HG02571 (cell line): ENCODE measurements around the gene MUC4.
"Not testable (repeated sequence)": the region's sequence is repeated elsewhere in the genome, so short reads cannot be mapped to it uniquely, and the experiment has no call there.

Experiments used
- ATAC-seq: cut with Tn5 transposase; IDR thresholded peaks from one replicate; pipeline ENCODE4 v1.9.1; 2021; ENCODE audit warnings: mild to moderate bottlenecking, moderate library complexity; ENCODE audit not compliant: unreplicated experiment

Gene MUC4

GRCh38 chr3:195750797-195751520, 60.8 kb downstream of the MUC4 start:
- ATAC-seq = no peak

- not testable (repeated sequence) for ATAC-seq
Measured at GRCh38 chr3:195749101-195749500, 62.6 kb downstream of the MUC4 start.

GRCh38 chr3:195748661-195749060, 63.1 kb downstream of the MUC4 start:
- no peak for ATAC-seq

DNA sequence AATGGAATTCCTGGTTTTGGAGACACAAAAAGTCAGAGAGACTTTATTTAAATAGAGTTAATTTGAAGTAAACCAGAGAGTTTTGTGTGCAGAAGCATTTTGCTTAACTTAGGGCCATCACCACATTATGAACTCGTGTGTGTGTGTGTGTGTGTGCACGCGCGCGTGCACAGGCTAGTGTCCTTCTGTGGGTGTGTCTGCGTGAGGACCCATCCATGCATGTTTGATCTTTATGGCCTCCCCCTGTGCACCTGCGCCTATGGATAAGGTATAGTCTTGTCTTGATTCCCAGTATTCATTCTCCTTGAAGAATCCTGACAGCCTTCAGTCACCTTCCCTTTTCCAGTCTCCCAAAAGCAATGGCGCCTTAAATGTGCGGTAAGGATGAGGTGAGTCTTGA, 65.0 kb downstream of the MUC4 start:
- ATAC-seq = no peak

DNA sequence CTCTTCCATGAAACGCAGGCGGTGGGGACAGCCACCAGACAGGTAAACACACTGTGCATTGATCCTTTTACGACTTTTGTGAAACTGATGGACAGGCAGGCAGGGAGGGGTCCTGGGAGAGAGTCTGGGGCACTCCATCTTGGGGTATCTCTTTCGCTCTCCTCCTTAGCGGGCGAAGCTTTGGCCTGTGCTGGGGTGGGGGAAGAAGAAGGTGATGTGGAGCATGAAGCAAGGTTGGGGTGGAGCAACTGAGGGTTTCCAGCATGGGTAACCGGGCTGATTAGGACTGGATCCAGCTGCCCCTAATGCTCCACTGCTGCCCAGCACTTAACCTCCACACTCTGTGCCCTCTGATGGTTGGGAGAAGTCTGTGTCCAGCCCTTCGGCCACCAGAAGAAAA, 65.4 kb downstream of the MUC4 start:
- no peak for ATAC-seq

- ATAC-seq = no peak
Measured at GRCh38 chr3:195744437-195744836, 67.3 kb downstream of the MUC4 start.

- ATAC-seq = no peak
Measured at GRCh38 chr3:195739561-195740111, 72.1 kb downstream of the MUC4 start.

DNA sequence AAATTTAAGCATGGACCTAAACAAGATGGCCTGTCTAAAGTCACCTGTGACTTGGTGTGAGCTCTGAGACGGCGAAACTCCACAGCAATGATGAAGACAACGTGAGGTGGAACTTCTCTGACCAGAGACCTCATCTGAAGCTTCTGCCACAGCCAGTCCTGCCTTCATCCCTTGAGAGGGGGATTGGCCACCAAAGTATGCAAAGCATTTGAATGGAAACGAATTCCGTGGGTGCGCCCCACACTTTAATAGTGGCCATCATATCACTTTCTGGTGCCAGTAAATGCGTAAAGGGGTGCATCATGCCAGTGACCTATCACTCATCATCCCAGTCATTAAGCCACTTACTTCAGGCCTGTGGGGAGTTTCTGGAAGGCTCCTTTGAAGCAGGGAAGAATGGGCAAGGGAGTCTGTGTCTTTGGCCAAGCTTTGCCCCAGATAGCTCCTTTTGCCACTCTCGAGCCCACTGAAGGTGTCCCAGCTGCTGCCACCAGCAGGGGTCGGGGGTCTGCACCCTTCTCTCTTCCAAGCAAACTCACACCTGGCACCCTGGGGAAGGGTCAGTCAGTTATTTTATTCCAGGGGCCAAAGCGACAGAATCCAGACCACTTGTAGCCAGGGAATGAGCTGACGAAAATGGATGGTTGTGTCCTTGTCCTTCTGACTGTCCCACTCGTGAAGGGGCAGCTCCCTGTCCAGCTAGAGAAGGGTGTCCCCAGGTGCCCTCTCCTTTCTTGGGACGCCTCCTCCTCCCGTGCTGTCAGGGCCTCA, 73.3 kb downstream of the MUC4 start:
- ATAC-seq = no peak

- ATAC-seq = not testable (repeated sequence)
Measured at GRCh38 chr3:195737782-195738181, 73.9 kb downstream of the MUC4 start.

DNA sequence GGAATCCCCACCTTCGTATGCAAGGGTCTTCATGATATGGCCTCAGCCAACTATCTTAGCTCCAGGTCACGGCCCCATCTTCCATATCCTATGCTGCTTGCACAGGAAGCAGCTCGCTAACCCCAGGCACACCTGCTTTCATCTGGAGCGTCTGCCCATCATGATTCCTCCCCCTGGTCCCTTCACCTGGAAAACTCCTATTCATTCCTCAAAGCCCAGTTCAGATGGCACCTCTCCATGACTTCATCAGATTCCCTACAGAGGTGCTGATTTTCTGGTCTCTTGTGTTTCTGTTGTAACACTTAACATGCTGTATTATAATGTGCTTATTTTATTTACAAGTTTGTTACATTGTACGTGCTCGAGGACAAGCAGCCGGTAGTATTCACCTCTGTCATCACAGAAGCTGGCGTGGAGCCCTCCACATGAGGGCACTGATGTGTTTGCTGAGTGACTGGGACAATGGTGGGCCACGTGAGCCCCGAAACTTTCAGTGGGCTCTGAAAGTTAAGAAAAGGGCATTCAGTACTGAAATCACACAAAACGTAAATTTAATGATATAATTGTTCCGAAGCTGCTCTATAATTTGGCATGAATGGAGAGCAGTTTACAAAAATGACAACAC, 74.8 kb downstream of the MUC4 start:
- ATAC-seq = no peak

DNA sequence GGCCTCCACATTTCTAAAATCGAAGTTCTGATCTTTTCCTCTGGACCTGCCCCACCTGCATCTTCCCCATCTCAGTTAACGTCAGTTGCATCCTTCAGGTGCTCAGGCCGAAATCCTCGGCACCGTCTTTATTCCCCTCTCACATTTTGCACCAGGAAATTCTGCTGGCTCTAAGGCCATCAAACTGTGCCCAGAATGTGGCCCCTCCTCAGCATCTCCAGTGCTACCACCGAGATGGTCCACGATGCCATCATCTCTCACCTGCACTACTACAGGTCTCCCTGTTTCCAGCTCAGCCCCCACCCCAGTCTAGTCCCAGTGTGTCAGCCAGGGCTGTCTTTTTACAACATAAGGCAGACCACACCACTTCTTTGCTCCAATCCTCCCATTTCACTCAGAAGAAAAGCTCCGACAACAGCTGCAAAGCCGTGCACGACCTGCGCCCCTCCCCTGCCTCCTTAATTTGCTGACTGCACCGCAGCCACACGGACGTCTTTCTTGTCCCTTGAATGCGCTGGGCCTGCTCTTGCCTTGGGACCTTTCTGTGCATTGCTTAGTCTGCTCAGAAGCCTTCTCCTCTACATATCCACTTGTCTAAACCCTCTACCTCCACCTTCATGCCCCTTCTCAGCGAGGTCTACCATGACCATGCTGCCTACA, 76.6 kb downstream of the MUC4 start:
- ATAC-seq = no peak

DNA sequence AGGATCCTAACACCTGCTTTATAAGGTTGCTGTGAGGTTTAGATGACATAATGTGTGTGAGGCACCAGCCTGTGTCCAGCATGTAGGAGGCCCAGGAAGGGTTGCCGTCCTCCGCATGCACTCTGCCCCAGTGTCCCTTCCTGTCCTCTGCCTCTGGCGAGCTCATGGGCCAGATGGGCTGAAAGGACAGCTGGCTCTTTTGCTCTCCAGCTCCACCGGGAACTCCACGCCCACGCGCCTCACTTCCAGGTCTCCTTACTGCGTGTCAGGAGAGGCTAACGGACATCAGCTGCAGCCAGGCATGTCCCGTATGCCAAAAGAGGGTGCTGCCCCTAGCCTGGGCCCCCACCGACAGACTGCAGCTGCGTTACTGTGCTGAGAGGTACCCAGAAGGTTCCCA, 78.8 kb downstream of the MUC4 start:
- no peak for ATAC-seq

- ATAC-seq = no peak
Measured at GRCh38 chr3:195731356-195731905, 80.3 kb downstream of the MUC4 start.

DNA sequence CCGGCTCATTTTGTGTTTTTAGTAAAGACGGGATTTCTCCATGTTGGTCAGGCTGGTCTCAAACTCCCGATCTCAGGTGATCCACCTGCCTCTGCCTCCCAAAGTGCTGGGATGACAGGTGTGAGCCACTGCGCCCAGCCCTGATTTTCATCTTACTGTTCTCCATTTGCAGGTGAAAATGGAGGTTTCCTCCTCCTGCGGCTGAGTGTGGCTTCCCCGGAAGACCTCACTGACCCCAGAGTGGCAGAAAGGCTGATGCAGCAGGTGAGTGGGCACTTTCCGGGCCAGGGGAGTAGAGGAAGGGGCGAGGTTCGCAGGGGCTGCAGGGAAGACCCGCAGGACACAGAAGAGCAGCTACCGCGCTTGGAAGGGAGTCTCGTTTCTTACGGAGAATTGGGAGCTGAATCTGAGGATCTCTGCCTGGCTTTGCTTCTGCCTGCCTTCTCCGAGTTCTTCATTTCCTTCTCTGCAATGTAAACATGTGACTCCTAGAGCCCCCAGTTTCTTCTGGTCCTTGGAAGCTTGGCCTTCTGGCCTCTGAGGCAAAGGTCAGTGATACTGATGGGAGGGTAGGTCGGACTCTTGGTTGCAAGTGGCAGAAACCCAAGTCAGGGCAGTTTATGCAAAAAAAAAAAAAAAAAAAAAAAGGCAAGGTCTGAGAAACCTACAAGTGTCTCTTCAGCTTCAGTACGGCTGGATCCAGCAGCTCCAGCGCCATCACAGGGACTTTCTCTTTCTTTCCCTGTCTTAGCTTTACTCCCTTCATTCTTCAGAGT, 82.1 kb downstream of the MUC4 start:
- ATAC-seq = no peak

- not testable (repeated sequence) for ATAC-seq
Measured at GRCh38 chr3:195728789-195729188, 82.9 kb downstream of the MUC4 start.

DNA sequence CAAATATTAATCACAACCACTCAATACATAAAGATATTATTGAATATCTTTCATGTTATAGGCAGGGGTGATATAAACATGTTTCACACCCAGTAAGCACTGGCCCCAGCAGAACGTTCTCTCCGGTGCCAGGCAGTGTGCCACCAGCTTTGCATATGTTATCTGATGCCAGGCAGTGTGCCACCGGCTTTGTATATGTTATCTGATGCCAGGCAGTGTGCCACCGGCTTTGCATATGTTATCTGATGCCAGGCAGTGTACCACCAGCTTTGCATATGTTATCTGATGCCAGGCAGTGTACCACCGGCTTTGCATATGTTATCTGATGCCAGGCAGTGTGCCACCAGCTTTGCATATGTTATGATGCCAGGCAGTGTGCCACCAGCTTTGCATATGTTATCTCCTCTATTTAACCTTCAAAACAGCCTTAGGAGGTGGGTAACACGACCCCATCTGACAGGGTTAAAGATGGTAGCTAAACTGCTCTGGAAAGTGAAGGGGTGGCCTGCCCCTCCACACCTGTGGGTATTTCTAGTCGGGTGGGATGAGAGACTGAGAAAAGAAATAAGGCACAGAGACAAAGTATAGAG, 84.0 kb downstream of the MUC4 start:
- ATAC-seq = no peak

GRCh38 chr3:195725916-195726740, 85.6 kb downstream of the MUC4 start:
- not testable (repeated sequence) for ATAC-seq

DNA sequence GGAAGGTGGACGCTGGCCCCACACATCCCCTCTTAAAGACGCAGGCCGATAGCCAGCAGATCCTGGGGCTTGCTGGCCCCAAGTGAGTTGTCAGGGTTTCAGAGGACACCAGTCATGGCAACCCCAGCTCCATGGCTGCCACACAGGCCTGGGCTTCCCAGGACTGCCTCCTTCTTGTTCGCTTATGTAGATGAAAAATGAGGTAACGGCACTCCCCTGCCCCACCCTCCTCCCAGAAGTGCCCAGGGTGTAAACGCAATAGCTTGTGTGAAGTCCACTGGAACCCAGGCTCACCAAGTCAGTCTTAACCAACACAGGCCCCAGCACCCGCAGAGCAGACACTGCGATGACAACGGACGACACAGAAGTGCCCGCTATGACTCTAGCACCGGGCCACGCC, 87.4 kb downstream of the MUC4 start:
- ATAC-seq = not testable (repeated sequence)

GRCh38 chr3:195722996-195723345, 88.8 kb downstream of the MUC4 start:
- ATAC-seq = not testable (repeated sequence)
